GM19395 (cell line): ENCODE measurements around the gene ECM1.

Source experiments
- ATAC-seq: cut with Tn5 transposase; IDR thresholded peaks from one replicate; pipeline ENCODE4 v1.9.1; 2021; ENCODE audit warnings: mild to moderate bottlenecking, moderate library complexity; ENCODE audit not compliant: unreplicated experiment

The ECM1 gene

GRCh38 chr1:150507912-150508864, at the start of gene ECM1:
ECM1 (plus strand) TSS chr1:150508109; CDS start chr1:150508210, 101 bp downstream.
- no peak for ATAC-seq

GRCh38 chr1:150464422-150464826, 43.5 kb upstream of the ECM1 start:
- no peak for ATAC-seq

- no peak for ATAC-seq
Observed at GRCh38 chr1:150466964-150467363, 40.9 kb upstream of the ECM1 start.

GRCh38 chr1:150469291-150469690, 38.6 kb upstream of the ECM1 start:
- no peak for ATAC-seq

- no peak for ATAC-seq
Observed at GRCh38 chr1:150472601-150473200, 35.2 kb upstream of the ECM1 start.

- no peak for ATAC-seq
Observed at GRCh38 chr1:150473659-150474058, 34.2 kb upstream of the ECM1 start.

- ATAC-seq = no peak
Observed at GRCh38 chr1:150474869-150475268, 33.0 kb upstream of the ECM1 start.

- ATAC-seq = no peak
Observed at GRCh38 chr1:150476754-150477153, 31.2 kb upstream of the ECM1 start.

- ATAC-seq = no peak
Observed at GRCh38 chr1:150477320-150477719, 30.6 kb upstream of the ECM1 start.

GRCh38 chr1:150477733-150478132, 30.2 kb upstream of the ECM1 start:
- ATAC-seq = no peak

- no peak for ATAC-seq
Observed at GRCh38 chr1:150479370-150479769, 28.5 kb upstream of the ECM1 start.

GRCh38 chr1:150479927-150480352, 28.0 kb upstream of the ECM1 start:
- ATAC-seq = no peak

GRCh38 chr1:150484431-150484830, 23.5 kb upstream of the ECM1 start:
- ATAC-seq = no peak

- ATAC-seq = no peak
Observed at GRCh38 chr1:150484861-150485260, 23.0 kb upstream of the ECM1 start.

- ATAC-seq = peak; percentile 100
Observed at GRCh38 chr1:150486966-150487762, 20.7 kb upstream of the ECM1 start, which contains the start of gene TARS2. TARS2 (plus strand) TSS chr1:150487419; CDS start chr1:150487451, 32 bp downstream.

- ATAC-seq = no peak
Observed at GRCh38 chr1:150487763-150488115, 20.2 kb upstream of the ECM1 start.

GRCh38 chr1:150493175-150493574, 14.7 kb upstream of the ECM1 start:
- no peak for ATAC-seq

- ATAC-seq = no peak
Observed at GRCh38 chr1:150498342-150498741, 9.6 kb upstream of the ECM1 start.

- no peak for ATAC-seq
Observed at GRCh38 chr1:150505431-150505830, 2.5 kb upstream of the ECM1 start.

GRCh38 chr1:150508982-150509381, 1.1 kb downstream of the ECM1 start:
- no peak for ATAC-seq

- no peak for ATAC-seq
Observed at GRCh38 chr1:150511551-150511950, 3.6 kb downstream of the ECM1 start.
